NCI-H526 (cell line): Measurements from ENCODE around the gene CSTPP1.

Experiments used
- DNase-seq, 2 experiments: peaks; one replicate each; lab custom pipeline; 2025; lab: John Stamatoyannopoulos, UW

The CSTPP1 gene

GRCh38 chr11:47132981-47133380, 196.4 kb downstream of the CSTPP1 start:
- DNase-seq: no peak

GRCh38 chr11:47136327-47136726, 199.8 kb downstream of the CSTPP1 start:
- DNase-seq: no peak

- no peak for DNase-seq
These were observed 200.4 kb downstream of the CSTPP1 start for GRCh38 chr11:47136921-47137320.

GRCh38 chr11:47137476-47137875, 200.9 kb downstream of the CSTPP1 start:
- no peak for DNase-seq

GRCh38 chr11:47139878-47140277, 203.3 kb downstream of the CSTPP1 start:
- peak in 1 of 2 experiments; percentile 57 for DNase-seq

- DNase-seq: peak in 1 of 2 experiments; percentile 25
These were observed 206.8 kb downstream of the CSTPP1 start for GRCh38 chr11:47143322-47143721.

GRCh38 chr11:47144541-47144940, 208.0 kb downstream of the CSTPP1 start:
- DNase-seq: no peak

- DNase-seq: no peak
These were observed 210.7 kb downstream of the CSTPP1 start for GRCh38 chr11:47147250-47147649.

- no peak for DNase-seq
These were observed 211.1 kb downstream of the CSTPP1 start for GRCh38 chr11:47147681-47148080.

GRCh38 chr11:47148270-47148669, 211.7 kb downstream of the CSTPP1 start:
- no peak for DNase-seq

GRCh38 chr11:47148903-47149531, 212.5 kb downstream of the CSTPP1 start:
- no peak for DNase-seq

GRCh38 chr11:47149782-47150181, 213.2 kb downstream of the CSTPP1 start:
- DNase-seq: no peak

- DNase-seq: no peak
These were observed 215.8 kb downstream of the CSTPP1 start for GRCh38 chr11:47152126-47152952.

- peak; percentile 74 to 91 for DNase-seq
These were observed 216.7 kb downstream of the CSTPP1 start for GRCh38 chr11:47152953-47153950.

- no peak for DNase-seq
These were observed 218.3 kb downstream of the CSTPP1 start for GRCh38 chr11:47154616-47155570.

GRCh38 chr11:47155879-47156278, 219.3 kb downstream of the CSTPP1 start:
- no peak for DNase-seq

- no peak for DNase-seq
These were observed 219.8 kb downstream of the CSTPP1 start for GRCh38 chr11:47156333-47156732.

GRCh38 chr11:47156951-47157350, 220.4 kb downstream of the CSTPP1 start:
- DNase-seq: no peak

GRCh38 chr11:47157805-47158204, 221.2 kb downstream of the CSTPP1 start:
- DNase-seq: no peak

GRCh38 chr11:47158242-47158641, 221.7 kb downstream of the CSTPP1 start:
- DNase-seq: no peak

GRCh38 chr11:47160753-47161133, 224.2 kb downstream of the CSTPP1 start:
- peak in 1 of 2 experiments; percentile 53 for DNase-seq
